GM23338 (cell line): ENCODE data around the gene IGDCC3.

ENCODE experiments used
- EZH2 ChIP-seq: fragments of 200-600 bp; sonication (generic); IDR thresholded peaks from one replicate; pipeline ENCODE4 v1.8.0; 2017; ENCODE audit warnings: antibody characterized with exemption, mild to moderate bottlenecking, low read depth; ENCODE audit not compliant: unreplicated experiment
- EZH2phosphoT487 ChIP-seq: fragments of 200-600 bp; sonication (generic); IDR thresholded peaks from one replicate; pipeline ENCODE4 v1.8.1; 2018; ENCODE audit warnings: antibody characterized with exemption; ENCODE audit not compliant: unreplicated experiment
- JUNB ChIP-seq: IDR thresholded peaks from one replicate; pipeline ENCODE4 v1.6.1; 2016; ENCODE audit warnings: antibody characterized with exemption; ENCODE audit not compliant: unreplicated experiment
- NANOG ChIP-seq: IDR thresholded peaks from 2 replicates; pipeline ENCODE4 v1.6.1; 2016; ENCODE audit warnings: antibody characterized with exemption, borderline replicate concordance
- POLR2AphosphoS5 ChIP-seq: IDR thresholded peaks from 2 replicates; pipeline ENCODE4 v1.6.1; 2016; ENCODE audit warnings: antibody characterized with exemption, low read depth
- REST ChIP-seq: IDR thresholded peaks from one replicate; pipeline ENCODE4 v1.6.1; 2018; ENCODE audit warnings: antibody characterized with exemption; ENCODE audit not compliant: unreplicated experiment
- STAT1 ChIP-seq: IDR thresholded peaks from one replicate; pipeline ENCODE4 v1.6.1; 2016; ENCODE audit warnings: antibody characterized with exemption; ENCODE audit not compliant: unreplicated experiment
- TF ChIP-seq, protein P1 (sequence below), 2 experiments: fragments of 200-600 bp in 1 of 2; sonication (generic) in 1 of 2; conservative IDR thresholded peaks; 2 replicates each; pipeline versions ENCODE4 v1.5.1 to v1.6.1; 2016 to 2017; ENCODE audit warnings: antibody characterized with exemption in 2 of 2, low read depth in 2 of 2, mild to moderate bottlenecking in 2 of 2, moderate library complexity in 1 of 2

DNA sequence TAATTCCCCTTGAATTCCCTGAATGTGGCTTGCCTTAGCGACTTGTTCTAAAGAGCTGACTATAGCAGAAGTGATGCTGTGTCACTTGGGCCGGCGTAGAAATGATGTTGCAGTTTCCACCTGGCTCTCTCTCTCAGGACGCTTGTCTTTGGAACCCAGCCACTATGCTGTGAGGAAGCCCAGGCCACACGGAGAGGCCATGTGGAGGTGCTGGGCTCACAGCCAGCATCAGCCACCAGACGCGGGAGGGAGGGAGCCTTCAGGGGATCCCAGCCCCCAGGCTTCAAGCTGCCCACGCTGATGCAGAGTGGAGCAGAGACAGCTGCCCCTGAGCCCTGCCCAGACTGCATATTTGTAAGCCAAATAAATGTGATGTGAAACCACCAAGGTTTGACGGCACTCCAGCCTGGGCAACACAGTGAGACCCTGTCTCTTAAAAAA, 54.7 kb downstream of the IGDCC3 start:
- TF ChIP-seq, protein P1, sequence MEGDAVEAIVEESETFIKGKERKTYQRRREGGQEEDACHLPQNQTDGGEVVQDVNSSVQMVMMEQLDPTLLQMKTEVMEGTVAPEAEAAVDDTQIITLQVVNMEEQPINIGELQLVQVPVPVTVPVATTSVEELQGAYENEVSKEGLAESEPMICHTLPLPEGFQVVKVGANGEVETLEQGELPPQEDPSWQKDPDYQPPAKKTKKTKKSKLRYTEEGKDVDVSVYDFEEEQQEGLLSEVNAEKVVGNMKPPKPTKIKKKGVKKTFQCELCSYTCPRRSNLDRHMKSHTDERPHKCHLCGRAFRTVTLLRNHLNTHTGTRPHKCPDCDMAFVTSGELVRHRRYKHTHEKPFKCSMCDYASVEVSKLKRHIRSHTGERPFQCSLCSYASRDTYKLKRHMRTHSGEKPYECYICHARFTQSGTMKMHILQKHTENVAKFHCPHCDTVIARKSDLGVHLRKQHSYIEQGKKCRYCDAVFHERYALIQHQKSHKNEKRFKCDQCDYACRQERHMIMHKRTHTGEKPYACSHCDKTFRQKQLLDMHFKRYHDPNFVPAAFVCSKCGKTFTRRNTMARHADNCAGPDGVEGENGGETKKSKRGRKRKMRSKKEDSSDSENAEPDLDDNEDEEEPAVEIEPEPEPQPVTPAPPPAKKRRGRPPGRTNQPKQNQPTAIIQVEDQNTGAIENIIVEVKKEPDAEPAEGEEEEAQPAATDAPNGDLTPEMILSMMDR (conservative IDR thresholded peaks at IDR 0.05; ENCODE audit: low read depth in 2 of 2) = no peak
- TF ChIP-seq STAT1 = no peak
- TF ChIP-seq EZH2 = no peak
- no peak for TF ChIP-seq EZH2phosphoT487
- TF ChIP-seq JUNB = no peak
- TF ChIP-seq REST = no peak
- TF ChIP-seq NANOG = no peak
- no peak for TF ChIP-seq POLR2AphosphoS5
